IPS-18a (cell line): ENCODE results near the gene HAS3.

Experiments
- H3K27ac ChIP-seq: one replicate; pipeline ENCODE4 v1.5.1; 2013; ENCODE audit warnings: low read length
- H3K27me3 ChIP-seq: one replicate; pipeline ENCODE4 v1.6.1; 2013; ENCODE audit warnings: mild to moderate bottlenecking, low read length; ENCODE audit not compliant: control insufficient read depth, insufficient read depth
- H3K36me3 ChIP-seq: one replicate; pipeline ENCODE4 v1.6.1; 2013; ENCODE audit warnings: low read depth, low read length; ENCODE audit not compliant: control insufficient read depth
- H3K4me1 ChIP-seq: one replicate; pipeline ENCODE4 v1.6.1; 2013; ENCODE audit warnings: low read depth, low read length; ENCODE audit not compliant: control insufficient read depth
- H3K4me3 ChIP-seq: one replicate; pipeline ENCODE4 v1.5.1; 2013; ENCODE audit warnings: low read length
- H3K9ac ChIP-seq: one replicate; pipeline ENCODE4 v1.6.1; 2013; ENCODE audit warnings: mild to moderate bottlenecking, low read length, moderate library complexity
- H3K9me3 ChIP-seq: one replicate; pipeline ENCODE4 v1.6.1; 2013; ENCODE audit warnings: low read depth, low read length; ENCODE audit not compliant: control insufficient read depth

Gene HAS3

GRCh38 chr16:69111876-69112230 lies 6.4 kb downstream of the HAS3 start:
- Histone ChIP-seq H3K4me3 (no peak overlapping the region), H3K9me3 (no peaks in the 10 kb centered on the region), H3K27me3 (no peaks in the 10 kb centered on the region), H3K4me1 (peaks cover 5% of the 10 kb centered on the region), H3K27ac (no peak overlapping the region), H3K9ac (no peak overlapping the region), H3K36me3 (peaks cover 67% of the 10 kb centered on the region)

GRCh38 chr16:69112285-69113129 lies 7.1 kb downstream of the HAS3 start:
- Histone ChIP-seq H3K9ac (no peak overlapping the region), H3K36me3 (peaks cover 74% of the 10 kb centered on the region)

GRCh38 chr16:69113216-69113615 lies 7.8 kb downstream of the HAS3 start:
- H3K4me1 ChIP-seq, result peaks cover 5% of the 10 kb centered on the region
- H3K36me3 ChIP-seq, result peaks cover 81% of the 10 kb centered on the region
- H3K27me3 ChIP-seq, result no peaks in the 10 kb centered on the region
- H3K4me3 ChIP-seq, result no peak overlapping the region
- no peaks in the 10 kb centered on the region for H3K9me3 ChIP-seq
- H3K27ac ChIP-seq, result no peak overlapping the region
- no peak overlapping the region for H3K9ac ChIP-seq

More at GRCh38 chr16:69112285-69113129, 7.1 kb downstream of the HAS3 start:
- no peaks in the 10 kb centered on the region for H3K27me3 ChIP-seq
- peaks cover 5% of the 10 kb centered on the region for H3K4me1 ChIP-seq
- H3K27ac ChIP-seq, result no peak overlapping the region
- H3K4me3 ChIP-seq, result no peak overlapping the region
- no peaks in the 10 kb centered on the region for H3K9me3 ChIP-seq

GRCh38 chr16:69114346-69114975 lies 9.0 kb downstream of the HAS3 start:
- H3K4me3 ChIP-seq, result no peak overlapping the region
- no peak overlapping the region for H3K9ac ChIP-seq
- H3K4me1 ChIP-seq, result no peaks in the 10 kb centered on the region
- H3K27ac ChIP-seq, result no peak overlapping the region
- no peaks in the 10 kb centered on the region for H3K9me3 ChIP-seq
- H3K27me3 ChIP-seq, result no peaks in the 10 kb centered on the region
- peaks cover 90% of the 10 kb centered on the region for H3K36me3 ChIP-seq

- no peak overlapping the region for H3K4me3 ChIP-seq
- H3K9ac ChIP-seq, result no peak overlapping the region
- H3K27ac ChIP-seq, result no peak overlapping the region
- no peaks in the 10 kb centered on the region for H3K9me3 ChIP-seq
- peaks cover 90% of the 10 kb centered on the region for H3K36me3 ChIP-seq
- no peaks in the 10 kb centered on the region for H3K4me1 ChIP-seq
- no peaks in the 10 kb centered on the region for H3K27me3 ChIP-seq
Observed at GRCh38 chr16:69114976-69115355, 9.5 kb downstream of the HAS3 start.

- peaks cover 92% of the 10 kb centered on the region for H3K36me3 ChIP-seq
- no peak overlapping the region for H3K9ac ChIP-seq
- H3K4me1 ChIP-seq, result no peaks in the 10 kb centered on the region
- no peaks in the 10 kb centered on the region for H3K27me3 ChIP-seq
- H3K27ac ChIP-seq, result no peak overlapping the region
- H3K4me3 ChIP-seq, result no peak overlapping the region
- no peaks in the 10 kb centered on the region for H3K9me3 ChIP-seq
Observed at GRCh38 chr16:69115361-69115760, 9.9 kb downstream of the HAS3 start.

- Histone ChIP-seq H3K4me3 (no peak overlapping the region), H3K27ac (no peak overlapping the region), H3K9me3 (no peaks in the 10 kb centered on the region), H3K36me3 (peaks cover 92% of the 10 kb centered on the region), H3K4me1 (no peaks in the 10 kb centered on the region), H3K9ac (no peak overlapping the region), H3K27me3 (no peaks in the 10 kb centered on the region)
Observed at GRCh38 chr16:69115837-69116236, 10.4 kb downstream of the HAS3 start.

GRCh38 chr16:69116256-69116875 lies 10.9 kb downstream of the HAS3 start:
- Histone ChIP-seq H3K27me3 (no peaks in the 10 kb centered on the region), H3K4me1 (no peaks in the 10 kb centered on the region), H3K9ac (no peak overlapping the region), H3K27ac (no peak overlapping the region), H3K9me3 (no peaks in the 10 kb centered on the region), H3K4me3 (no peak overlapping the region), H3K36me3 (peaks cover 93% of the 10 kb centered on the region)

- no peak overlapping the region for H3K4me3 ChIP-seq
- H3K27ac ChIP-seq, result no peak overlapping the region
- H3K4me1 ChIP-seq, result no peaks in the 10 kb centered on the region
- peaks cover 87% of the 10 kb centered on the region for H3K36me3 ChIP-seq
- H3K9ac ChIP-seq, result no peak overlapping the region
- no peaks in the 10 kb centered on the region for H3K9me3 ChIP-seq
- H3K27me3 ChIP-seq, result no peaks in the 10 kb centered on the region
Observed at GRCh38 chr16:69116906-69117305, 11.5 kb downstream of the HAS3 start.

GRCh38 chr16:69118468-69118867 lies 13.0 kb downstream of the HAS3 start:
- H3K4me3 ChIP-seq, result no peak overlapping the region
- no peaks in the 10 kb centered on the region for H3K27me3 ChIP-seq
- no peak overlapping the region for H3K9ac ChIP-seq
- no peaks in the 10 kb centered on the region for H3K9me3 ChIP-seq
- no peaks in the 10 kb centered on the region for H3K4me1 ChIP-seq
- peaks cover 77% of the 10 kb centered on the region for H3K36me3 ChIP-seq
- H3K27ac ChIP-seq, result no peak overlapping the region

GRCh38 chr16:69118994-69119393 lies 13.5 kb downstream of the HAS3 start:
- Histone ChIP-seq H3K4me3 (no peak overlapping the region), H3K36me3 (peaks cover 72% of the 10 kb centered on the region), H3K9me3 (no peaks in the 10 kb centered on the region), H3K9ac (no peak overlapping the region), H3K4me1 (no peaks in the 10 kb centered on the region), H3K27ac (no peak overlapping the region), H3K27me3 (no peaks in the 10 kb centered on the region)
